HG03139 (cell line): ENCODE measurements around the gene PRR14L.
"Not testable (repeated sequence)": the region's sequence is repeated elsewhere in the genome, so short reads cannot be mapped to it uniquely, and the experiment has no call there.

Source experiments
- ATAC-seq: cut with Tn5 transposase; IDR thresholded peaks from one replicate; pipeline ENCODE4 v1.9.1; 2021; ENCODE audit not compliant: unreplicated experiment

Gene PRR14L

GRCh38 chr22:31683181-31684105, 66.5 kb downstream of the PRR14L start:
- no peak for ATAC-seq

GRCh38 chr22:31682751-31683150, 67.2 kb downstream of the PRR14L start:
- ATAC-seq: no peak

GRCh38 chr22:31681349-31682345, 68.3 kb downstream of the PRR14L start:
- ATAC-seq: no peak

- no peak for ATAC-seq
These were observed 69.0 kb downstream of the PRR14L start for GRCh38 chr22:31680861-31681341.

- no peak for ATAC-seq
These were observed 71.2 kb downstream of the PRR14L start for GRCh38 chr22:31678748-31679147.

- peak; percentile 97 for ATAC-seq
These were observed 73.2 kb downstream of the PRR14L start for GRCh38 chr22:31676700-31677099.

GRCh38 chr22:31674219-31674618, 75.7 kb downstream of the PRR14L start:
- ATAC-seq: not testable (repeated sequence)

- ATAC-seq: not testable (repeated sequence)
These were observed 81.1 kb downstream of the PRR14L start for GRCh38 chr22:31668849-31669248.

GRCh38 chr22:31662668-31663037, 87.3 kb downstream of the PRR14L start:
- ATAC-seq: no peak

GRCh38 chr22:31661851-31662667, 87.9 kb downstream of the PRR14L start, which contains the start of gene PISD:
Gene PISD, minus strand, starts transcription at chr22:31662215. Its CDS starts 7 bp downstream, at chr22:31662208.
- ATAC-seq: peak; percentile 70

GRCh38 chr22:31660860-31661341, 89.0 kb downstream of the PRR14L start:
- ATAC-seq: not testable (repeated sequence)

- no peak for ATAC-seq
These were observed 90.7 kb downstream of the PRR14L start for GRCh38 chr22:31659246-31659645.

GRCh38 chr22:31654408-31654807, 95.5 kb downstream of the PRR14L start:
- ATAC-seq: no peak

- ATAC-seq: no peak
These were observed 96.0 kb downstream of the PRR14L start for GRCh38 chr22:31653944-31654343.

GRCh38 chr22:31652911-31653684, 96.8 kb downstream of the PRR14L start:
- ATAC-seq: no peak

GRCh38 chr22:31652088-31652487, 97.8 kb downstream of the PRR14L start:
- no peak for ATAC-seq

GRCh38 chr22:31651664-31652063, 98.3 kb downstream of the PRR14L start:
- ATAC-seq: no peak

GRCh38 chr22:31650391-31650790, 99.5 kb downstream of the PRR14L start:
- no peak for ATAC-seq

GRCh38 chr22:31647523-31648320, 102.2 kb downstream of the PRR14L start:
- ATAC-seq: no peak
